Left colon (tissue), 2 donors: ENCODE results near the gene SLC35E2B. TPM values are rescaled to one million over a fixed set of nuclear protein-coding genes. Genes with fewer than 3 reads are reported as not detected.
"Not testable (repeated sequence)": the region's sequence is repeated elsewhere in the genome, so short reads cannot be mapped to it uniquely, and the experiment has no call there.

ENCODE experiments used
- ATAC-seq: fragments of 200-7000 bp; cut with Tn5 transposase; one replicate; pipeline ENCODE4 v1.9.1; 2020; ENCODE audit warnings: mild to moderate bottlenecking, moderate library complexity
- DNase-seq, 2 donors: peaks; one replicate each; pipeline ENCODE4 v3.0.0-alpha.2; 2020
- intact Hi-C, 2 donors: fragments of 100-400 bp; cut with DNase I in 1 of 2; cut with micrococcal nuclease in 1 of 2; formaldehyde crosslinking; loops; one replicate each; pipeline versions ENCODE4 v1.11.2 to v1.14.0; 2022; cut with DNase I, micrococcal nuclease
- total RNA-seq, 2 donors: library from RNA; stranded (reverse); fragmentation: NEBNext Ultra II Directional; extraction: Animal tissue kit (Norgen Biotek cat#: 25700); gene quantifications; one replicate each; pipeline ENCODE4 v1.2.1, GENCODE V29; 2021
- donor health status: DM: no; HTN: no; CAD: no.
- donor health status: DM: yes; HTN: yes; CAD: no.

SLC35E2B gene
- total RNA-seq, 2 donors from 2014 or later: 39.0 to 57.0 TPM

DNA sequence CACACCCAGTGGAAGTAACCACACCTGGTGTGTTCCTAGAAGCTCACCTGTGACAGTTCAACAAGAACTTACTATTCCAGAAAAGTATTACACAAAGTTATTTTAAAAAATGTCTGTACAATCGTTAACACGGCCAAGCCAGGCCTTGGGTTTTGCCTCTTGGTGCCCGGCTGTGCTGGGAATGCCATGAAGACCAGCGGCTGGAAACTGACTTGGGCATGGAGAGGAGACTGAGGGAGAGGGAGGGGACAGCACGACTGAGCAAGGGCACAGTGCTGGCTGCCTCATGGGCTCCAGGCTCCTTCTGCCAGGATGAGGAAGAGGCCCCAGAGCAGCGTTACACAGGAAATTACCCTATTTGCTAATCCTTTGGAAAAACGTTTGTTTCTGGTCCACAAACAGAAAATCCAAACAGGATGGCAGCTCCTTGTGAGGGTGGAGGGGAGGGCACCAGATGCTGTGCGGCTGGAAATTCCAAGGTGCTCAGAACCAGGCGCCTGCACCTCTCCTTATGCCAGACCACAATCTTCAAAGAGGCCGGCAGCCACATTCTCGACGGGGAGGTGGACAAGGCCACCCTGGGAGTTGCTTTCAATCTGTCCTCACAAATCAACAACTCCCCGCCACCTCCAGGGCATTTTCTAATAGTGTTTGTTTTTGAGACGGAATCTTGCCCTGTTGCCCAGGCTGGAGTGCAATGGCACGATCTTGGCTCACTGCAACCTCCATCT is 29.6 kb downstream of the SLC35E2B start:
- intact Hi-C loops: not testable (repeated sequence)
- DNase-seq: peak in 1 of 2 donors; percentile 20

DNA sequence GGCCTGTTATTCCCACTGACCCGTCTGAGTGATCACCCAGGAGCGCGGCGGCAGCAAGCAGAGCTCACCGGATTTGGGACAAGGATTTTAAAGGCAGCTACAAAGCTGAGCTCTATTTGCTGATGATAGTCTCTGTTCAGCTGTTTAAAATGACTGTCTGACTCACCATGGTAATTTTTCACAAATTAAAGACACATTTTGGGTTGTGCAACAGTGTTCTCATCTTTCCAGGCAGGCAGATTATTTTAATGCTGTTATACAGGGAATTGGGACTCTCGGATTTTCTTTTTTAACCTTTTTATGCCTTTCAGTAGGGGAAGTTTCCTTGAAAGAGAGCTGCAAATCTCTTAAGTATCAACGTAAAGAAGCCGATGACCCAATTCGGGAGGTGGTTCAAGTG is 30.2 kb downstream of the SLC35E2B start:
- intact Hi-C loops, DNase-seq, ATAC-seq: not testable (repeated sequence)

More for the DNA sequence above, 29.6 kb downstream of the SLC35E2B start:
- peak; percentile 27 for ATAC-seq

DNA sequence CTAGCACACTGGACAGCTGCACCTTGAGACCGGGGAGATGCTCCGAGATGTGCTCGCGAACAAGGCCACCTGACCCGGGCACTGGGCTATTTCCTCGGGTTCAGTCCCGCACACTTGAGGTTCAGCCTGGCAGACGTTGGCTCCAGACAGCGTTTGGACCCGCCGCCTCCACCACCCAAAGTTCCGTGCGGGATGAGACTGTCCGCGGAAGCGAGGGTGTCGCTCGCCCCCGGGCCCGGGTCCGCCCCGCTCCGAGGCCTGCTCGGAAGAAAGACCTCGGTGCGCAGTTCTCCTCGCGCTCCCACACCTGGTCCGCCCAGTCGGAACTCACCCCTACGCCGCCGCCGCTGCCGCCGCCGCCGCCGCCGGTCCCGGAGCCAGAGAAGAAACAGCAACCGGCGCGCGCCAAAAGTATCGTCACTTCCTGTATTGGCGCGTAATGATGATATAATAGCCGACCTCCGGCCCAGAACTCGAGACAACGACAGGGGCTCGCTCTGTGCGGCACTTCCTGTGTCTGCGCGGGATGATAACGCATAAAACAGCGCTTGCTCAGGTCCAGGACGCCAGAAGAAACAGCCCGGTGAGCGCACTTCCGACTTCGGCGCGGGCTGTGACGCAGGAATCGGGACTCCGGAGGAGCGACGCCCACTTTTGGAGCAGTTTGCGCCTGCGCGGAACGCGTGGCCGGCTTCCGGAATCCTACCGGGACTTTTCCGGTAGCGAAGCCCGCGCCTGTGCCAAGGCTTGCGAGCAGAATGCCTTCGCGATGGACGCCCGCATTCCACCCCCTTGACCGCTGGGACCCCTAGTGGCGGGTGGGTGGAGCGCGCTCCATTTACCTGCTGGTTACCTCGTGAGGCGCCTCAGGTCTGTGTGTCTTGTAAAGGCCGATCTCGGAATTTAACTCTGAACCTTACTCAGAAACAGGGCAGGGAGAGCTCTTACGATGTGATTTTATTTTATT is 33.7 kb downstream of the SLC35E2B start, which contains the start of gene CDK11B:
CDK11B (minus strand) TSS at position 422 of the 967 bp plus-strand sequence. CDS start 1,519 bp downstream, outside the sequence.
- ATAC-seq: peak; percentile 79
- intact Hi-C loops: not testable (repeated sequence)
- DNase-seq: peak; percentile 93 to 96

DNA sequence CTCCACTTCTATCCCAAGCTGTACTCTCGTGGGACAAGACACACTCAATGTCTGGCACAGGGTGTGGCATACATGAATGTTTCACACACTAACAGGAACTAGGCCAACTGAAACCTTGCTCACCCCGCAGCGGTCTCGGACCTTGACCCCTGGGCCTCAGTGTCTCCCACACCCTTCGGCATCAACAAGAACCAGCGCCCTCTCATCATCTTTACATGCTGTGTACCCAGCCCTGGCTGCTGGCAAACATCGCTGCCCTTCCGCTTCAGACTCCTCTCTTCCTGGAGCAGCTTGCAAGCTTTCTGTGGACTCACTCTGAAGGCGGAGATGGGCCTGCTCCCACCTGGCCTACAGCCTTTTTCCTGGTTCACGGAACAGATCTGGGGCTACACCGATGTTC is 44.3 kb downstream of the SLC35E2B start:
- intact Hi-C loops: not testable (repeated sequence)
- peak; percentile 85 to 94 for DNase-seq
- peak; percentile 95 for ATAC-seq

DNA sequence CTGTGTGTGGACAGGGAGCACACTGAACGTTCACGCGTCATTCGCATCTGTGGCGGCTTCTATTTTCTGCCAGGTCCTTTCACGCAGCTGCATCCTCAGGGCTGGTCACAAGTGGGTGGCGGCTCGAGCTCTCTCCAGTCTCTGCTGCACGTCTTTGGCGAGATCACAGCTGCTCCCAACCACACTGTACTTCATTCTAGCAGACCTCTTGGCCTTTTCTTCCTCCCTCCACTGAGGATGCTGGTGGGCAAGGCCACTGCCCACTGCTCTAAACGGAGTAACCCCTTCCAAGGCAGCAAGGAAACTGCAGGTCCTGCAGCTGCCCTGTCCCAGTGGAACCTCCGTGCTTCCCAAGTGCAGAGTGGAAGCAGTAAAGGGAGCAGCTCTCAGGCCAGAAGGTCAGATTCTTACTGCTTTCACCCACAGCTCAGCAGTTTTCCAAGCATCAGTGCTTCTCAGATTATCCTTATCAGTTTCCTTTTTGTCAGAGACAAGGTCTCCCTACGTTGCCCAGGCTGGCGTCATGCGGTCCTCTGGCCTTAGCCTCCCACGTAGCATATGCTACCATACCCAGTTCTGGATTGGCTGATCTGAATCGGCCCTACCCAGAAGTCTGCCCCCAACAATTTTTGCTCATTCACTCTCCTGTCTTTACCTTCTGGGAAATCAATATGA is 44.9 kb downstream of the SLC35E2B start:
- DNase-seq (peak; percentile 50), ATAC-seq (peak; percentile 63)
- intact Hi-C loops: not testable (repeated sequence)

DNA sequence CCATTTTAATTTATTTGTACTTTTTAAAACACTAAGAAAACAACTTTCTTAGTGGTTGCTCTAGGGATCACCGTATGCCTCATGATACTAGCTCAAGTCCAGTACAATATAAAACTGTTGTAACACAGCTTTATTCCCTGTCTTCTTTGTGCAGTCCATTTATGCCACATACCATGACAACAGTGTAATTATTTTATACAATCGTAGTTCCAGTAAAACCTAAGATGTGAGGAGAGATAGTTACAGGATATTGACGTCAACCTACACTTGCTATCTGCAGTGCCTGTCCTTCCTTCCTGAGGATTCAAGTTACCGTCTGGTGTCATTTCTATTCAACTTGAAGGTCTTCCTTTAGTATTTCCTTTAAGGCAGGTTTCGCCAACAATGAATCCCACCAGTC is 46.3 kb downstream of the SLC35E2B start:
- DNase-seq, ATAC-seq, intact Hi-C loops: not testable (repeated sequence)

DNA sequence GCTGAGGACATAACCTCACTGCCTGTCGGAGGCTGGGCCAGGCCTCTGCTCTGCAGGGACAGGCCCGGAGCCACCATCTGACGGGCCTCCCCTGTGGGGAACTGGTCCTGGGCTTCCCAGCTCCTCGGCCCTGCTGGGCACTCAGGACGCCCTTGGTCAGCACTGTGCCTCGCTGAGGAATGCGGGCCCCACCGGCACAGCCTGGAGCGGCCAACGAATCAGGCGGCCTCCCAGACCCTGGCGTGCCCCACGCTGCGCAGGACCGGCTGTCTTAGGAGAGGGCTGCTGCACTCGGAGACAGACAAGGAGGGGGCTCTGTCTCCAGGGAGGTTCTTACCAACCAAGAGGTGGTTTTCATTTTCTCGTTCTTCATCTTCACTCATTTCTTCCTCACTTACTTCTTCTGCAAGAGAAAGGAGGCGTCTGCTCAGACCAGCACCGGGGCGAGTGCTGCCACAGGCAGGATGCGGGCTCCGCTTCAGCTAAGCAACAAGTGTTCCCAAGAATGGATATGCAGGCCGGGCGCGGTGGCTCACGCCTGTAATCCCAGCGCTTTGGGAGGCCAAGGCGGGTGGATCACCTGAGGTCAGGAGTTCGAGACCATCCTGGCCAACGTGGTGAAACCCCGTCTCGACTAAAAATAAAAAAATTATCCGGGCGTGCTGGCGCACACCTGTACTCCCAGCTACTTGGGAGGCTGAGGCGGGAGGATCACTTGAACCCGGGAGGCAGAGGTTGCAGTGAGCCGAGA is 51.7 kb downstream of the SLC35E2B start:
- ATAC-seq, intact Hi-C loops, DNase-seq: not testable (repeated sequence)

DNA sequence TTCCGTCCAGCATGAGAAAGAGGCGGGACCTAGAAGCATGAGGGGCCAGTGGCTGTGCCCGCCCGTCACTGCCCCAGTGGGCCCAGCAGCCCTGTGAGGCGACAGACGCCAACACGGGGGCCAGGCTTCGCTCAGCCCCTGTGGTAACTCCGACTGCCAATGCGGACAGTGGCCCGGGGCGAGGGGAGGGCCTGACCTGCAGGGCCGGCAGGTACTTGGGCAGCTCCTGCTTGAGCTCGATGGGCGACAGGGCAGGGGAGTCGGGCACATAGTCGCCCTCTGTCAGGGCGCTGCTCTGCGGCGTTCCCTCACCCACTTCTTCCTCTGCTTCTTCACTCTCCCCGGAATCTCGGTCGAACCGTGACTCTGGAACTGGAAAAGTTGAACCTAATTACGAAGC is 52.5 kb downstream of the SLC35E2B start:
- intact Hi-C loops, DNase-seq, ATAC-seq: not testable (repeated sequence)

DNA sequence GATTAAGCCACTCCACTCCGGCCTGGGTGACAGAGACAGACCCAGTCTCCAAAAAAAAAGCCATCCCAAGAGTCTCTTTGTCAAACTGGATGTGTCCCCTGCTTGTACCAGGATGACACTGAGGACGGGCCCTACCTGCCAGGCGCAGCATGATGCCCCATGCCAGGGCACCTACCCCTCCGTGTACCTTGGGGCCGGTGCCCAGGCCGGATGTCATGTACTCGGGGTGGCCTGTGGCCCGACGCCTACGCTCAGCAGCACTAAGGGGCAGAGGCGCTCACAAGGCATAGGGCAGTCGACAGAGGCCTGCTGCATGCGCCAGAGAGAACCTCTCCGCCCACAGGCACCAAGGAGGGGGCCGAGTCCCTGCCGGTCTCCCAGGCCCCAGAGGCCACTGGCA is 53.2 kb downstream of the SLC35E2B start:
- ATAC-seq, intact Hi-C loops, DNase-seq: not testable (repeated sequence)

DNA sequence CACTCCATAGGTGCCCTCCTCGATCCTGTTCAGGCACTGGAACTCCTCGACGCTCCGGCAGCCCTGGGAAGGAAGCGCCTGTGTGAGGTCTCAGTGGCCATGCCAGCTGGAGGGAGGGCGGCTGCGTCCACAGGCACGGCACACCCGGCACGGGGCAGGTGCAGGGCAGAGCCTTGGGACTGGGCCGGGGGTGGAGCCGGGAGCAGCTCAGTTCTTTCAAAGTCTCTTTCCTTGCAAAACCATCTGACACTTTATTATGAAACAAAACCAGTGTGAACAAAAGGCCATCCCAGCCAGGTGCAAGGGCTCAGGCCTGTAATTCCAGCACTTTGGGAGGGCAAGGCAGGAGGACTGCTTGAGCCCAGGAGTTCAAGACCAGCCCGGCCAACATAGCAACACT is 54.1 kb downstream of the SLC35E2B start:
- intact Hi-C loops: not testable (repeated sequence)
- ATAC-seq (peak; percentile 95), DNase-seq (peak in 1 of 2 donors; percentile 89)

DNA sequence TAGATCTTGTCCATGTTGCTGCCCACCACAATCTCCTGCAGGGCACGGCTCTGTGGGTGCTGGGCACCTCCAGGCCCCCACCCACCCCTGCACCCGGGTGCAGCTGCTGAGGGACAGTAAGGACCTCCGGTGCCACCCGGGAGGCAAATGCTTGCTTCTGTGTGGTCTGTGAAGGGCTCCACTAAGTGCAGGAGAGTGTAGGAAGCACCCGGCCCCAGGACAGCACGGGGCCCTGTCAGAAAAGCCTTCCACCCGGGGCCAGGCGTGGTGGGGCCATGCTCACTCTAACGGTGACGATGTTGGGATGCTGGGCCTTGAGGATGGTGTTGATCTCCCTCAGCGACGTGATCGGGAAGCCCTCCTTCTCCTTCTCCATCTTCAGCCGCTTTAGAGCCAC is 55.1 kb downstream of the SLC35E2B start:
- DNase-seq, ATAC-seq, intact Hi-C loops: not testable (repeated sequence)

DNA sequence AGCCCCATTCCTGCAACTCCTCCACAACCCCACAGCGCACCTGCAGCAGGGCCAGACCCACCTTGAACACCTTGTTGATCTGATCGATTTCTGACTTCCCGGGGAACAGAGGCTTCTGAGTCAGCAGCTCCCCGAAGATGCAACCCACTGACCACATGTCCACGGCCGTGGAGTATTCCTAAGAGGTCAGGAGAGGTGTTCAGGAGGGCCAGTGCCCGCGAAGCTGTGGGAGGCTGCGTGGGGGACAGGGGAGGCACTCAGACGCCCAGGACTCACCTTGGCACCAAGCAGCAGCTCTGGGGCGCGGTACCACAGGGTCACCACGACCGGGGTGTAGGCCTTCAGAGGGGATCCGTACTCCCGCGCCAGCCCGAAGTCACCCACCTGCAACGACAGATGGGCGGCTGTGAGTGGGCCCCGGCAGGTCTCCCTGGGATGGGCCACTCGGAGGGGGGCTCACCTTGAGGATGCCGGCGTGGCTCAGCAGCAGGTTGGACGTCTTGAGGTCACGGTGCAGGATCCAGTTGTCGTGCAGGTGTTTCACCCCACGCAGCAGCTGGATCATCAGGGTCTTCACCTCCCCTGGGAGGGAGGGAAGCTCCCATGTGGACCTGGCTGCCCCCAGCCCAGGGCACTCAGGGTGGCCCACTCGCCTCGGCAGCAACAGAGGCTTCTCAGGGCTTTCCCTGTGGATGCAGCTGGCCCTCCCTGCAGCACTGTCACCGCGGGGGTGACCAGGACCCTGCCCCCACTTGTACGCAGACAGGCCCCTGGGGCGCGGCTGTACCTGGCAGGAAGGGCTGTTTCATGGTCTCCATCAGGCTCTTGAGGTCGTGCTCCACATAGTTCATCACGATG is 55.7 kb downstream of the SLC35E2B start:
- ATAC-seq, intact Hi-C loops: not testable (repeated sequence)
- peak in 1 of 2 donors; percentile 19 for DNase-seq

DNA sequence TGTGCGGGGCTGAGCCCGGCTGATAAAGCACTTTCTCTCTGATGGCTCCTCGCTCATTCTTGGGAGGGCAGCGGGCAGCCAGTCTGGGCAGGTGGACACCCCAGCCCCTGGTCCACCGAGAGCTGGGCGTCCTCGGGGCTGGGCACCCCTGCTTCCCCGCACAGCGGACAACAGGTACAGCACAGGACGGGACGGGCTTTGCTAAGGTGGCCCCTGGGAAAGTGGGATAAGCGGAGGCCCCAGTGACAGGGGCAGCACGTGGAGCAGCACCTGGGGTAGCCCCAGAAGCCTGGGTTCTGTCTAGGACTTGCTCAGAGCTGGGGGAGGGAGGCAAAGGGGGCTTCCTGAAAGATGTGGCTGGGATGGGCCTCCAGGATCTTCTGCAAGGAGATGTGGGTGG is 58.0 kb downstream of the SLC35E2B start:
- peak in 1 of 2 donors; percentile 20 for DNase-seq
- intact Hi-C loops, ATAC-seq: not testable (repeated sequence)

DNA sequence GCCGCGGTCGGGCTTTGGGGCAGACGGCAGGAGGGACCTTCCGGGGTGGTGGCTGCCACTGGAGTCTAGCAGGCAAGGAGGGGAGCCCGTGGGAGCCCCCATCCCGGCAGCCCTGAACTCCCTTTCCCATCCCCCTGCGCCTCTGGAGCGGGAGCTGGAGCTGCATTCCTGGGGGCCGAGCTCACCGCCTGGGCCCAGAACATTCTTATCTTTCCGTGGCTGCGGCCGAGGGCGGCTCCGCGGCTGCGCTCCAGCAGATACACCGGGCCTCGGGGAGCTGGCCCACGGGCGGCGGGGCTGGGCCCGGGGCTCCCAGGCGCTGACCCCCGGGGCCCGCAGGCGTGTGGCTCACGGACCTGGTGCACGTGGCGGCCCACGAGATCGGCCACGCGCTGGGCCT is 59.2 kb downstream of the SLC35E2B start:
- ATAC-seq, DNase-seq, intact Hi-C loops: not testable (repeated sequence)

DNA sequence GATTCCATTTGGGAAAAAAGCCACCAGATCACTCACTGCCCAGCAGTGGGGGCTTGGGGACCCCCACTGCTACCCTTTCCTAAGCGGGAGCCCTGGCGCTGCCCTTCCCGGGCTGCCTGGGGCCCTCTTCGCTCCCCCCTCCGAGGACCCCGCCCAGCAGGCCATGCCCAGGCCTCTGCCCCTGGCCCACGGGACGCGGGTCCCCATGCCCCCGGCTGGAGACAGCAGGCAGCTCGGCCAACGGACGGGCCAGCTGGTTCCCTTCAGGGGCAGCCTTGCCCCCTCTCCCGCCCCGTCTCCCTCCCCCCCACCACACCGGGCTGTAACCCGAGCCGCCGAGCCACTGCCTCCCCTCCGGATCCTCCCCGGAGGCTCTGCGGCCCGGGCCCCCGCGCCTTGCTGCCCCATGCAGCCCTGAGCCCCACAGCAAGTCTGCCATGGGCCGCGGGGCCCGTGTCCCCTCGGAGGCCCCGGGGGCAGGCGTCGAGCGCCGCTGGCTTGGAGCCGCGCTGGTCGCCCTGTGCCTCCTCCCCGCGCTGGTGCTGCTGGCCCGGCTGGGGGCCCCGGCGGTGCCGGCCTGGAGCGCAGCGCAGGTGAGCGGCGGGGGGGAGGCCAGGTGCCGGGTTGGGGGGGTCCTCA is 60.7 kb downstream of the SLC35E2B start, which contains the start of gene MMP23B:
MMP23B (plus strand) TSS at position 392 of the 639 bp plus-strand sequence; CDS start at position 438, 46 bp downstream.
- DNase-seq (peak in 1 of 2 donors; percentile 18), ATAC-seq (no peak)
- intact Hi-C loops: no loop called here

DNA sequence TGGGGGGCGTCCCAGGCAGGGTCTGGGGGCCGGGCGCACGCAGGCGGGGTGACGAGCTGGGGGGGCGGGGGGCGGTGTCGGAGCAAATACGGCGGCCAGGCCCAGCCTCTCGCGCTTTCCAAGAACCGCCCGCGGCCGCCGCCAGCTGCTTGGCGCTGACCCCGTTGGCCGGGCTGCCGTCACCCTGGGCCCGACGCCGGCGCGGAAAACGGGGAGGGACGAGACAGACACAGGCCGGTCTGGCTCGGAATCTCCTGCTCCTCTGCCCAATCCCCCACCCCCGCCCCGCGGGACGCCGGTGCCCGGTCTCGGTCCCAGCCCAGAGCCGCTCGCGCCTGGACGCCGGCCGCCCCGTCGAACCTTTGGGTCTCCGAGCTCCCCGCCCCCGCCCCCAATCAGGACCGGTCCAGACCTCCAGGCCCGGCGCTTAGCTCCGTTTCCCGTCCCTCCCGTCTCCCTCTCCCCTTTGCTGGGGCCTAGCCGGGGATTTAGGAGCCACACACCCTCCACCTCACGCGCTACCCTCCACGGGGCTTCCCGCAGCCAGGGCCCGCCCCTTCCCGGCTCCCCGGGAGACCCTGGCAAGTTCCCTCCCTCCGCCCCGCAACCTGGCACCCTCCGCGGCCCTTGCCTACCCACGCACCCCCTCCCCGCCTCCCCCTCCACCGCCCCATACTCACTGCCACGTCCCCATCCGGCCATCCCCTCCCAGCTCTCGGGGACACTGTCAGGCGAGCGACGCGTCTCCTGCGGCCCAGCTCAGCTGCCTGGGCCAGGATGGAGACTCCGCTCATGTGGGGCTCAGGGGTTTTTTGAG is 61.4 kb downstream of the SLC35E2B start:
- intact Hi-C loops: no loop called here
- DNase-seq (peak; percentile 20 to 52), ATAC-seq (no peak)
